HepG2 (cell line): ENCODE data around the gene DNAJB8. TPM values are rescaled to one million over a fixed set of nuclear protein-coding genes. Genes with fewer than 3 reads are reported as not detected.

ENCODE experiments used
- ATAC-seq: fragments of 200-7000 bp; cut with Tn5 transposase; 3 replicates; pipeline ENCODE4 v1.9.1; 2020; ENCODE audit warnings: mild to moderate bottlenecking, moderate library complexity
- BruUV-seq: library from RNA; stranded (reverse); fragments of 400-500 nt; replicated peaks from 2 replicates; lab custom pipeline; 2021; lab: Mats Ljungman, UMichigan
- CTCF ChIA-PET: fragments of 300-600 bp; formaldehyde crosslinking; extraction: SDS; loops from one replicate; lab custom pipeline; 2021; ENCODE audit warnings: low total read pairs, inconsistent platforms, low intra/inter-chr PET ratio; lab: Yijun Ruan, JAX
- POLR2A ChIA-PET: fragments of 350-600 bp; sonication (Branson Sonifier 250); formaldehyde crosslinking; loops from one replicate; lab custom pipeline; 2020; ENCODE audit warnings: antibody characterized with exemption, inconsistent platforms; lab: Yijun Ruan, JAX
- DNase-seq: peaks from one replicate; pipeline ENCODE4 v3.0.0-alpha.2; 2015; ENCODE audit warnings: low spot score
- FAIRE-seq: peaks from 3 replicates; lab custom pipeline; 2011; peaks lifted over from hg19 to GRCh38; lab: Jason Lieb, UNC
- H2AFZ ChIP-seq: one replicate; pipeline ENCODE4 v1.6.1; 2011; ENCODE audit warnings: low read length, inconsistent platforms
- H3K27ac ChIP-seq: fragments of 300-600 bp; 3 replicates; pipeline ENCODE4 v1.8.0; 2011; ENCODE audit warnings: mixed run types, mild to moderate bottlenecking, mixed read lengths, low read length, inconsistent platforms; ENCODE audit not compliant: insufficient read depth; ENCODE audit errors: extremely low read length
- H3K27me3 ChIP-seq, 2 experiments: fragments of 200-600 bp in 1 of 2; 2 replicates in 1 of 2; 3 replicates in 1 of 2; pipeline versions ENCODE4 v1.6.0 to v1.8.0; 2011; ENCODE audit warnings: low read length in 2 of 2, mild to moderate bottlenecking in 2 of 2, moderate library complexity in 2 of 2, inconsistent platforms in 1 of 2; ENCODE audit not compliant: insufficient read depth in 2 of 2, control insufficient read depth in 1 of 2
- H3K36me3 ChIP-seq, 2 experiments: fragments of 200-600 bp in 1 of 2; replicated peaks in 1 of 2; 2 replicates in 1 of 2; 3 replicates in 1 of 2; pipeline versions ENCODE4 v1.5.1 to v1.8.0; 2011; ENCODE audit warnings: low read length in 2 of 2, inconsistent platforms in 1 of 2; ENCODE audit not compliant: insufficient read depth in 2 of 2, control insufficient read depth in 1 of 2
- H3K4me1 ChIP-seq: 2 replicates; pipeline ENCODE4 v1.5.1; 2012; ENCODE audit warnings: low read length, inconsistent platforms; ENCODE audit not compliant: insufficient read depth
- H3K4me2 ChIP-seq: 2 replicates; pipeline ENCODE4 v1.6.0; 2011; ENCODE audit warnings: low read depth, low read length, inconsistent platforms
- H3K4me3 ChIP-seq, 3 experiments: fragments of 200-600 bp in 1 of 3; sonication (generic), shearing (Covaris generic) in 1 of 3; replicated peaks in 1 of 3; 2 replicates each; pipeline ENCODE4 v1.5.1; 2011 to 2016; ENCODE audit warnings: low read length in 3 of 3, inconsistent platforms in 2 of 3, low read depth in 2 of 3, mild to moderate bottlenecking in 2 of 3, control low read depth in 1 of 3, mixed read lengths in 1 of 3; ENCODE audit not compliant: insufficient read depth in 1 of 3
- H3K79me2 ChIP-seq: one replicate; pipeline ENCODE4 v1.6.1; 2011; ENCODE audit warnings: low read length, inconsistent platforms; ENCODE audit not compliant: insufficient read depth
- H3K9ac ChIP-seq: 2 replicates; pipeline ENCODE4 v1.6.0; 2011; ENCODE audit warnings: mild to moderate bottlenecking, low read depth, low read length, inconsistent platforms; ENCODE audit not compliant: insufficient read depth
- H3K9me3 ChIP-seq: 2 replicates; pipeline ENCODE4 v1.5.1; 2012; ENCODE audit warnings: mild to moderate bottlenecking, low read length
- H4K20me1 ChIP-seq: 2 replicates; pipeline ENCODE4 v1.6.0; 2011; ENCODE audit warnings: inconsistent platforms, mild to moderate bottlenecking, low read length, moderate library complexity; ENCODE audit not compliant: insufficient read depth
- DPF2 ChIP-seq: sonication (generic); formaldehyde crosslinking; IDR thresholded peaks from 2 replicates; pipeline ENCODE4 v1.4.0; 2020; ENCODE audit warnings: mild to moderate bottlenecking, low read depth, missing genetic modification reagents, borderline replicate concordance
- ELF3 ChIP-seq: IDR thresholded peaks from 2 replicates; pipeline ENCODE4 v1.6.1; 2016; ENCODE audit warnings: missing genetic modification reagents, missing compliant biosample characterization
- FOXO1 ChIP-seq: sonication (generic); formaldehyde crosslinking; IDR thresholded peaks from 2 replicates; pipeline ENCODE4 v1.4.0; 2020; ENCODE audit warnings: missing genetic modification reagents
- GTF2F1 ChIP-seq: fragments of 150-350 bp; IDR thresholded peaks from 2 replicates; pipeline ENCODE4 v1.6.1; 2014; ENCODE audit warnings: low read length
- HHEX ChIP-seq: IDR thresholded peaks from 2 replicates; pipeline ENCODE4 v1.6.1; 2016; ENCODE audit warnings: control low read depth
- KDM1A ChIP-seq: IDR thresholded peaks from 2 replicates; pipeline ENCODE4 v1.6.1; 2016; ENCODE audit warnings: missing compliant biosample characterization
- MED1 ChIP-seq: sonication (generic); formaldehyde crosslinking; IDR thresholded peaks from 2 replicates; pipeline ENCODE4 v1.4.0; 2020; ENCODE audit warnings: missing genetic modification reagents
- MYC ChIP-seq: sonication (generic); formaldehyde crosslinking; IDR thresholded peaks from 2 replicates; pipeline ENCODE4 v1.9.0; 2021; ENCODE audit warnings: missing genetic modification reagents, borderline replicate concordance
- PLRG1 ChIP-seq: fragments of 450-650 bp; conservative IDR thresholded peaks from 2 replicates; pipeline ENCODE4 v1.6.1; 2016
- SOX6 ChIP-seq, 2 experiments: fragments of 450-650 bp in 1 of 2; sonication (generic) in 1 of 2; formaldehyde crosslinking in 1 of 2; IDR thresholded peaks; 2 replicates each; pipeline versions ENCODE4 v1.4.0 to v1.6.1; 2017 to 2020; ENCODE audit warnings: antibody characterized with exemption in 1 of 2, mild to moderate bottlenecking in 1 of 2, missing genetic modification reagents in 1 of 2
- SP1 ChIP-seq, 2 experiments: fragments of 450-650 bp in 1 of 2; sonication (generic) in 1 of 2; formaldehyde crosslinking in 1 of 2; IDR thresholded peaks; 2 replicates each; pipeline versions ENCODE4 v1.4.0 to v1.6.1; 2016 to 2020; ENCODE audit warnings: missing genetic modification reagents in 1 of 2
- YEATS4 ChIP-seq: sonication (generic); formaldehyde crosslinking; IDR thresholded peaks from 2 replicates; pipeline ENCODE4 v1.4.0; 2020; ENCODE audit warnings: missing genetic modification reagents, borderline replicate concordance
- ZNF12 ChIP-seq: sonication (generic); formaldehyde crosslinking; IDR thresholded peaks from 2 replicates; pipeline ENCODE4 v1.5.0; 2020; ENCODE audit warnings: missing genetic modification reagents
- ZNF30 ChIP-seq: sonication (generic); formaldehyde crosslinking; IDR thresholded peaks from 2 replicates; pipeline ENCODE4 v1.5.0; 2020; ENCODE audit warnings: mild to moderate bottlenecking, missing genetic modification reagents
- ZNF343 ChIP-seq: sonication (generic); formaldehyde crosslinking; IDR thresholded peaks from 2 replicates; pipeline ENCODE4 v1.4.0; 2020; ENCODE audit warnings: mild to moderate bottlenecking, missing genetic modification reagents
- ZNF432 ChIP-seq: sonication (generic); formaldehyde crosslinking; IDR thresholded peaks from 2 replicates; pipeline ENCODE4 v1.5.0; 2020; ENCODE audit warnings: missing genetic modification reagents, mild to moderate bottlenecking, borderline replicate concordance
- ZNF547 ChIP-seq: sonication (generic); formaldehyde crosslinking; IDR thresholded peaks from 2 replicates; pipeline ENCODE4 v1.5.1; 2020; ENCODE audit warnings: mild to moderate bottlenecking, missing genetic modification reagents
- ZNF598 ChIP-seq: sonication (generic); formaldehyde crosslinking; IDR thresholded peaks from 2 replicates; pipeline ENCODE4 v1.5.1; 2020; ENCODE audit warnings: mild to moderate bottlenecking, missing genetic modification reagents, borderline replicate concordance
- ZNF629 ChIP-seq: sonication (generic); formaldehyde crosslinking; conservative IDR thresholded peaks from 2 replicates; pipeline ENCODE4 v1.5.0; 2020; ENCODE audit warnings: missing genetic modification reagents
- ZNF678 ChIP-seq: sonication (generic); formaldehyde crosslinking; IDR thresholded peaks from 2 replicates; pipeline ENCODE4 v1.4.0; 2020; ENCODE audit warnings: mild to moderate bottlenecking, missing genetic modification reagents
- ZNF7 ChIP-seq: IDR thresholded peaks from 2 replicates; pipeline ENCODE4 v1.6.1; 2016; ENCODE audit warnings: missing biosample characterization, missing genetic modification reagents
- ZNF841 ChIP-seq: sonication (generic); formaldehyde crosslinking; IDR thresholded peaks from 2 replicates; pipeline ENCODE4 v1.8.1; 2023; ENCODE audit warnings: missing genetic modification reagents, borderline replicate concordance
- WGBS: methylation state at CpG from one replicate; pipeline ENCODE4 v1.1.6; 2017; ENCODE audit warnings: low lambda C conversion rate; 5-methylcytosine and 5-hydroxymethylcytosine counted together
- in situ Hi-C: cut with HindIII; loops from 2 replicates; pipeline ENCODE4 v1.10.0; 2017; ENCODE audit warnings: low pct_unique_long_range_greater_than_20kb; ENCODE audit not compliant: extremely low pct_ligation_motif_present
- intact Hi-C: fragments of 100-400 bp; cut with micrococcal nuclease; formaldehyde crosslinking; loops from one replicate; pipeline ENCODE4 v1.10.0; 2022; ENCODE audit not compliant: unreplicated experiment
- polyA plus RNA-seq, 8 experiments: library from polyadenylated mRNA; depleted of rRNA in 3 of 8; stranded (reverse) in 7 of 8; unstranded in 1 of 8; fragments of >200 nt; fragmentation: Illumina TruSeq in 4 of 8; extraction: Trizol in 4 of 8; gene quantifications; 2 replicates each; pipeline versions ENCODE4 v1.2.1 to v1.2.3, GENCODE V29; 2011 to 2016; ENCODE audit warnings: low read depth in 4 of 8, missing spikeins in 1 of 8, mixed read lengths in 1 of 8; ENCODE audit not compliant: insufficient read depth in 1 of 8
- total RNA-seq, 5 experiments: library from RNA; depleted of rRNA; stranded (reverse); fragments of >200 nt; fragmentation: Illumina TruSeq; extraction: Trizol; gene quantifications; 2 replicates each; pipeline ENCODE4 v1.2.3, GENCODE V29; 2016; ENCODE audit warnings: low read depth in 1 of 5
- TF ChIP-seq, protein P1 (sequence below): sonication (generic); formaldehyde crosslinking; IDR thresholded peaks from 2 replicates; pipeline ENCODE4 v1.5.1; 2020; ENCODE audit warnings: mild to moderate bottlenecking, moderate library complexity, missing genetic modification reagents

DNAJB8 gene
- total and polyA plus RNA-seq, 2 of the 13 experiments (the other 11 are each of a cell fraction or from before 2014, with no cell fraction given), result not detected

DNA sequence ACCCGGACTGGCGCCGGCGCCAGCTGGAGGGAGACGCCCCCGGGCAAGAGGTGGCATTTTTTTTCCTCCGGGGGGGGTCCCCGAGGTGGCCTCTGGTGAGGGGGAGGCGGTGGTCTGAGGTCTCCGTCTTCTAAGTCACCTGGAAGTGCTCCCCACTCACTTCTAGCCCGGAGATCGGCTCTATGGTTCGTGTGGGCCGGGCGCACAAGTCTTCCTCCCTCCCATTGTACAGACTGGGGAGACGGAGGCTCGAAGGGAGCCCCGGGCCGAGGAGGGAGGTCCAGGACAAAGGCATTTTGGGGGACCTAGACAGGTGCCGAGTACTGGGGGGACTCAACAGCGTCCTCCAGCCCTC, 21.9 kb upstream of the DNAJB8 start (continued):
- no peak for TF ChIP-seq MED1 (CRISPR knock-in tag)
- TF ChIP-seq ZNF432 (CRISPR knock-in tag), result no peak
- 0 out of 2 replicates have a peak, but pooled peaks have one; percentile 5 for TF ChIP-seq ZNF678 (CRISPR knock-in tag)
- TF ChIP-seq FOXO1, result no peak

DNA sequence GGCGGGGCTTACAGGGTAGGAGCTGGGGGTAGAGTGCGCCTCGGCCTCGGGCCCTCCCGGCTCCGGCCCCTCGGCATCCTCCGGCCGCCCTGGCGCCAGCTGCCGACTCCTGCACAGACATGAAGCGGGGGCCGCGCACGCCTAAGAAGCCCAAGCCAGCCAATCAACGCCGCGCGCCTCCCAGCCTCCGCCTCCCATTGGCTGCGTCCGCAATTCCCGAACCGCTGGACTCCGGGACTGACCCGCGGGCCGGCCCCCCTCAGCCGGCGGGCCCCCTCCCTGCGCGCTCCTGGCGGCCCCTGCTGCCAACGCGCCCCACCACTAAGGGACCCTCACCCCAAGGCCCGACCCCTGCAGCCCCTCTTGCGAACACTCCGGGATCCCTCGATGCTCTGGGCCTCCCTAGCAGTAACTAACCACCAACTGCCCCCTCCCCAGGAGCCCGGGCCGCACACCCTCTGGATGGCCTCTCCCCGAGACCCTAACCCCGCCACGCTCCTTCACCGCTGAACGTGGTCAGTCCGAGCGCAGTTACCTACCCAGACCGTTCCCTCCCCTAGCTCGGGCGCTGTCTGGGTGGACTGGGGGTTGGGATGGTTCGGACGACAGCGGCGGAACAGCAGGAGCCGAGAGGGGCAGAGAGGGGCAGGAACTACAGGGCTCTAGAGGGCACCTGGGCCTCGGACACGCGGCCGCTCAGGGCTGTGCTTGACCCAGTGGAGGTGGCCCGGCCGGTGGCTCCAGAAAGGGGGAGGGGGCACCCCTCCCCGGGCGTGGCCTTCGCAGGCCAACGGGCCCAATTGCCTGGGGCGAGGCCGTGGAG, 21.3 kb upstream of the DNAJB8 start:
- Histone ChIP-seq H2AFZ (no peak overlapping the region), H3K4me3 (peak overlapping the region; percentile 87 to 91 (median 87)), H3K27me3 (no peaks in the 10 kb centered on the region), H3K4me2 (peak overlapping the region; percentile 94), H3K9ac (peak overlapping the region; percentile 88), H3K9me3 (no peaks in the 10 kb centered on the region), H3K79me2 (peaks cover 8% of the 10 kb centered on the region), H3K36me3 (peaks cover 4 to 20% of the 10 kb centered on the region in 2 experiments; a peak in 3 of 5 replicates), H3K4me1 (peaks cover 32% of the 10 kb centered on the region), H3K27ac (peak overlapping the region; percentile 80), H4K20me1 (peaks cover 9% of the 10 kb centered on the region; the same call in 1 of the 2 replicates)
- no TSS peak for BruUV-seq
- peak; percentile 81 for ATAC-seq
- DNase-seq, result peak; percentile 89
- POLR2A ChIA-PET, result interaction anchor here (0.6 to 1.0 kb wide), 3 partner anchors 62 to 270 kb away, joined by 3 read pairs; no protein-coding TSS in a partner anchor
- intact Hi-C loops, result loop anchor here (2.0 kb wide), 1 partner anchor 61 kb away; no protein-coding TSS in a partner anchor
- 4% methylated on average over 9 of the region's 68 CpGs for WGBS
- CTCF ChIA-PET, result no interaction called here
- FAIRE-seq, result peak; percentile 56
- in situ Hi-C loops, result loop anchor here (5.0 kb wide), 2 partner anchors 61 to 181 kb away; no protein-coding TSS in a partner anchor
- TF ChIP-seq DPF2, result no peak
- peak; percentile 55; the same call in 1 of the 2 replicates for TF ChIP-seq ZNF547 (CRISPR knock-in tag)
- TF ChIP-seq ZNF598 (CRISPR knock-in tag), result 0 out of 2 replicates have a peak, but pooled peaks have one; percentile 7
- TF ChIP-seq YEATS4 (CRISPR knock-in tag), result peak; percentile 1; the same call in 1 of the 2 replicates
- 0 out of 2 replicates have a peak, but pooled peaks have one; percentile 69 for TF ChIP-seq ZNF343 (CRISPR knock-in tag)
- TF ChIP-seq, protein P1, sequence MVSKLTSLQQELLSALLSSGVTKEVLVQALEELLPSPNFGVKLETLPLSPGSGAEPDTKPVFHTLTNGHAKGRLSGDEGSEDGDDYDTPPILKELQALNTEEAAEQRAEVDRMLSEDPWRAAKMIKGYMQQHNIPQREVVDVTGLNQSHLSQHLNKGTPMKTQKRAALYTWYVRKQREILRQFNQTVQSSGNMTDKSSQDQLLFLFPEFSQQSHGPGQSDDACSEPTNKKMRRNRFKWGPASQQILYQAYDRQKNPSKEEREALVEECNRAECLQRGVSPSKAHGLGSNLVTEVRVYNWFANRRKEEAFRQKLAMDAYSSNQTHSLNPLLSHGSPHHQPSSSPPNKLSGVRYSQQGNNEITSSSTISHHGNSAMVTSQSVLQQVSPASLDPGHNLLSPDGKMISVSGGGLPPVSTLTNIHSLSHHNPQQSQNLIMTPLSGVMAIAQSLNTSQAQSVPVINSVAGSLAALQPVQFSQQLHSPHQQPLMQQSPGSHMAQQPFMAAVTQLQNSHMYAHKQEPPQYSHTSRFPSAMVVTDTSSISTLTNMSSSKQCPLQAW (CRISPR knock-in tag), result 0 out of 2 replicates have a peak, but pooled peaks have one; percentile 49
- TF ChIP-seq HHEX (CRISPR knock-in tag), result no peak
- TF ChIP-seq KDM1A (CRISPR knock-in tag), result no peak
- TF ChIP-seq ZNF30 (CRISPR knock-in tag), result no peak
- no peak for TF ChIP-seq ELF3 (CRISPR knock-in tag)
- no peak for TF ChIP-seq SOX6 (IDR thresholded peaks at IDR 0.05)
- no peak; the same call in none of the 2 replicates for TF ChIP-seq SOX6 (CRISPR knock-in tag; IDR thresholded peaks at IDR 0.05)
- TF ChIP-seq MYC (CRISPR knock-in tag), result peak; percentile 86
- TF ChIP-seq SP1 (IDR thresholded peaks at IDR 0.05), result no peak
- no peak; the same call in 1 of the 2 replicates for TF ChIP-seq SP1 (CRISPR knock-in tag; IDR thresholded peaks at IDR 0.05)
- TF ChIP-seq ZNF629 (CRISPR knock-in tag), result no peak
- peak; percentile 59; the same call in 1 of the 2 replicates for TF ChIP-seq ZNF841 (CRISPR knock-in tag)
- no peak for TF ChIP-seq PLRG1
- no peak for TF ChIP-seq GTF2F1
- TF ChIP-seq ZNF7, result no peak
- TF ChIP-seq ZNF12 (CRISPR knock-in tag), result 0 out of 2 replicates have a peak, but pooled peaks have one; percentile 9
